Measurements from ENCODE around the gene PHACTR4. TPM values are rescaled to one million over a fixed set of nuclear protein-coding genes. Genes with fewer than 3 reads are reported as not detected.
"Not testable (repeated sequence)": the region's sequence is repeated elsewhere in the genome, so short reads cannot be mapped to it uniquely, and the experiment has no call there.

Gene PHACTR4
- total RNA-seq, 1 experiment from 2014 or later: 35.5 TPM

DNA sequence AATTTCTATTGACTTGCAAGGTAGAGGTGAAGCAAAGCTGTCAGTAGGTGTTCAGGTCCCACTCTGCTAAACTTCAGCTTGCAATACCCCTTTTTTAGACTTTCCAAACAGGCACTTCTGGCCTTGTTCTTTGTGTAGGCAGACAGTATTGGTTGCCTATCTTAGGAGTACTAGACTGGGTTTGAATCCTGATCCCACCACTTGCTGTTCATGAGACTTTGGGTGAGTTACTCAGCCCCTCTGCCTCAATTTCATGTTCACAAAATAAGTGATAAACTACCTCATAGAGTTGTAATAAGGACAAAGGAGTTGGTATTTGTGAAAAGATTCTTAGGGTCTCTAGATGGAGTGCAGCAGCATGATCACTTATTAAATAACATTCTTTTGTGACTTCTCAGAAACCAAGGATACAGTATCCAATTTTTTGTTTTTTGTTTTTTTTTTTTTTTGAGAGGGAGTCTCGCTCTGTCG, 141.5 kb downstream of the PHACTR4 start:
- Histone ChIP-seq H3K9me3 (no peaks in the 10 kb centered on the region), H3K36me3 (ENCODE audit: control insufficient read depth, insufficient read depth, low read length) (peaks cover 3% of the 10 kb centered on the region; the same call in 1 of the 2 replicates), H3K4me3 (ENCODE audit: low read depth, low read length) (no peak overlapping the region), H3K4me1 (peaks cover 25% of the 10 kb centered on the region), H3K27me3 (replicated peaks; ENCODE audit: control insufficient read depth, insufficient read depth, low read length) (no peaks in the 10 kb centered on the region)
- CTCF ChIA-PET: interaction anchor here (0.6 kb wide), 1 partner anchor 208 kb away, joined by 3 read pairs; no protein-coding TSS in a partner anchor
- H3K4me1 Mint-ChIP-seq (ENCODE audit: low read depth, unreplicated experiment): no peaks in the 10 kb centered on the region
- no TSS peak for BruUV-seq (replicated peaks)
- no peak for DNase-seq
- peaks cover 100% of the 10 kb centered on the region for H3K36me3 Mint-ChIP-seq (ENCODE audit: insufficient read depth, unreplicated experiment)
- POLR2A ChIA-PET: interaction anchor here (0.7 to 0.8 kb wide), 2 partner anchors 71 to 266 kb away, joined by 3 read pairs; no protein-coding TSS in a partner anchor
- peak overlapping the region; percentile 89 for H3K4me3 Mint-ChIP-seq (ENCODE audit: unreplicated experiment)
- H3K9me3 Mint-ChIP-seq (ENCODE audit: unreplicated experiment): no peaks in the 10 kb centered on the region
- intact Hi-C loops (cut with micrococcal nuclease; ENCODE audit: unreplicated experiment): loop anchor here (5.0 kb wide), 1 partner anchor 264 kb away; no protein-coding TSS in a partner anchor
- TF ChIP-seq, protein P1, sequence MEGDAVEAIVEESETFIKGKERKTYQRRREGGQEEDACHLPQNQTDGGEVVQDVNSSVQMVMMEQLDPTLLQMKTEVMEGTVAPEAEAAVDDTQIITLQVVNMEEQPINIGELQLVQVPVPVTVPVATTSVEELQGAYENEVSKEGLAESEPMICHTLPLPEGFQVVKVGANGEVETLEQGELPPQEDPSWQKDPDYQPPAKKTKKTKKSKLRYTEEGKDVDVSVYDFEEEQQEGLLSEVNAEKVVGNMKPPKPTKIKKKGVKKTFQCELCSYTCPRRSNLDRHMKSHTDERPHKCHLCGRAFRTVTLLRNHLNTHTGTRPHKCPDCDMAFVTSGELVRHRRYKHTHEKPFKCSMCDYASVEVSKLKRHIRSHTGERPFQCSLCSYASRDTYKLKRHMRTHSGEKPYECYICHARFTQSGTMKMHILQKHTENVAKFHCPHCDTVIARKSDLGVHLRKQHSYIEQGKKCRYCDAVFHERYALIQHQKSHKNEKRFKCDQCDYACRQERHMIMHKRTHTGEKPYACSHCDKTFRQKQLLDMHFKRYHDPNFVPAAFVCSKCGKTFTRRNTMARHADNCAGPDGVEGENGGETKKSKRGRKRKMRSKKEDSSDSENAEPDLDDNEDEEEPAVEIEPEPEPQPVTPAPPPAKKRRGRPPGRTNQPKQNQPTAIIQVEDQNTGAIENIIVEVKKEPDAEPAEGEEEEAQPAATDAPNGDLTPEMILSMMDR (IDR thresholded peaks at IDR 0.05; ENCODE audit: insufficient read depth in 1 of 2, low read depth in 1 of 2, low read length in 1 of 2, severe bottlenecking in 1 of 2, unreplicated experiment in 1 of 2): no peak
- no peaks in the 10 kb centered on the region for H3K27me3 Mint-ChIP-seq (ENCODE audit: insufficient read depth, unreplicated experiment)
- peak overlapping the region; percentile 96 for H3K27ac Mint-ChIP-seq (ENCODE audit: unreplicated experiment)

DNA sequence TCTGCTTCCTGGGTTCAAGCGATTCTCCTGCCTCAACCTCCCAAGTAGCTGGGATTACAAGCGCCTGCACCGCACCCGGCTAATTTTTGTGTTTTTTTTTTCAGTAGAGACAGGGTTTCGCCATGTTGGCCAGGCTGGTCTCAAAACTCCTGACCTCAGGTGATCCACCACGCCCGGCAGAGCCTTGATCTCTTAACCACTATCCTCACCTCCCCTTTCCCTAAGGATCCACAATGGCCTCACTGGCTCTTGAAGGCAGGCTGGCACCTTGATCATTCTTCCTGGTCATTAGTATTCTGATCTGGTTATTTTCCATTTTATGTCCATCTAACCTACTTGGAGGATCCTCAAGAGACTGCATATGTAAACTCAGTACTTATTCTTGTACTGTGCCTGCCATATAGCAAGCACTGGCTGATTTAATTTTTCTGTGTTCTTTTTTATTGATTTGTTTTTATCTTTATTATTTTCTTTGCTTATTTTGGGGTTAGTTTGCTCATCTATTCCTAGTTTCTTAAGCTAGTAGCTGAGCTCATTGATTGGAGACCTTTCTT, 142.6 kb downstream of the PHACTR4 start:
- Histone ChIP-seq H3K36me3 (ENCODE audit: control insufficient read depth, insufficient read depth, low read length) (peaks cover 3% of the 10 kb centered on the region; the same call in 1 of the 2 replicates), H3K27me3 (replicated peaks; ENCODE audit: control insufficient read depth, insufficient read depth, low read length) (no peaks in the 10 kb centered on the region), H3K9me3 (no peaks in the 10 kb centered on the region), H3K4me1 (peaks cover 25% of the 10 kb centered on the region), H3K4me3 (ENCODE audit: low read depth, low read length) (no peak overlapping the region)
- no peaks in the 10 kb centered on the region for H3K4me1 Mint-ChIP-seq (ENCODE audit: low read depth, unreplicated experiment)
- peaks cover 100% of the 10 kb centered on the region for H3K36me3 Mint-ChIP-seq (ENCODE audit: insufficient read depth, unreplicated experiment)
- H3K27ac Mint-ChIP-seq (ENCODE audit: unreplicated experiment): peak overlapping the region; percentile 75
- intact Hi-C loops (cut with micrococcal nuclease; ENCODE audit: unreplicated experiment): loop anchor here (5.0 kb wide), 1 partner anchor 265 kb away; no protein-coding TSS in a partner anchor
- no peak for DNase-seq
- CTCF ChIA-PET: no interaction called here
- no peaks in the 10 kb centered on the region for H3K9me3 Mint-ChIP-seq (ENCODE audit: unreplicated experiment)
- no peaks in the 10 kb centered on the region for H3K27me3 Mint-ChIP-seq (ENCODE audit: insufficient read depth, unreplicated experiment)
- no TSS peak for BruUV-seq (replicated peaks)
- peak overlapping the region; percentile 27 for H3K4me3 Mint-ChIP-seq (ENCODE audit: unreplicated experiment)
- POLR2A ChIA-PET: no interaction called here
- TF ChIP-seq, protein P1 (IDR thresholded peaks at IDR 0.05; ENCODE audit: insufficient read depth in 1 of 2, low read depth in 1 of 2, low read length in 1 of 2, severe bottlenecking in 1 of 2, unreplicated experiment in 1 of 2): no peak

DNA sequence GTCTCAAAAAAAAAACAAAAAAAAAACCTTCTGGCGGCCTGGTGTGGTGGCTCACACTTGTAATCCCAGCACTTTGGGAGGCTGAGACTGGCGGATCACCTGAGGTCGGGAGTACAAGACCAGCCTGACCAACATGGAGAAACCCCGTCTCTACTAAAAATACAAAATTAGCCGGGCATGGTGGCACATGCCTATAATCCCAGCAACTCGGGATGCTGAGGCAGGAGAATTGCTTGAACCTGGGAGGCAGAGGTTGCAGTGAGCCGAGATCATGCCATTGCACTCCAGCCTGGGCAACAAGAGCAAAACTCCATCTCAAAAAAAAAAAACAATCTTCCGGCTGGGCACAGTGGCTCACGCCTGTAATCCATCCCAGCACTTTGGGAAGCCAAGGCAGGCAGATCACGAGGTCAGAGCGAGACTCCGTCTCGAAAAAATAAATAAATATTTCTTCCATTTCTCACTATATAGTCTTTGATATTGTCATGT, 144.9 kb downstream of the PHACTR4 start:
- H3K27me3 Mint-ChIP-seq (ENCODE audit: insufficient read depth, unreplicated experiment); H3K27me3 ChIP-seq (replicated peaks; ENCODE audit: control insufficient read depth, insufficient read depth, low read length); DNase-seq; H3K4me3 ChIP-seq (ENCODE audit: low read depth, low read length); BruUV-seq (replicated peaks); H3K9me3 Mint-ChIP-seq (ENCODE audit: unreplicated experiment); CTCF ChIA-PET; H3K4me1 ChIP-seq; H3K36me3 ChIP-seq (ENCODE audit: control insufficient read depth, insufficient read depth, low read length); H3K9me3 ChIP-seq: not testable (repeated sequence)
- H3K4me3 Mint-ChIP-seq (ENCODE audit: unreplicated experiment): peak overlapping the region; percentile 45
- intact Hi-C loops (cut with micrococcal nuclease; ENCODE audit: unreplicated experiment): loop anchor here (5.0 kb wide), 1 partner anchor 267 kb away; no protein-coding TSS in a partner anchor
- POLR2A ChIA-PET: interaction anchor here (1.3 kb wide), 1 partner anchor 67 kb away, joined by 6 read pairs; no protein-coding TSS in a partner anchor
- peak overlapping the region; percentile 78 for H3K27ac Mint-ChIP-seq (ENCODE audit: unreplicated experiment)
- H3K36me3 Mint-ChIP-seq (ENCODE audit: insufficient read depth, unreplicated experiment): peaks cover 96% of the 10 kb centered on the region
- H3K4me1 Mint-ChIP-seq (ENCODE audit: low read depth, unreplicated experiment): peaks cover 10% of the 10 kb centered on the region

Measured in Caco-2 (cell line).